ENCODE results near the gene HSD17B12.

Gene HSD17B12

GRCh38 chr11:43866520-43866919 lies 186.0 kb downstream of the HSD17B12 start:
- DNase-seq (ENCODE audit: low read depth in 3 of 3): no peak

GRCh38 chr11:43866969-43867368 lies 186.4 kb downstream of the HSD17B12 start:
- DNase-seq (ENCODE audit: low read depth in 3 of 3): no peak

- peak in 1 of 3 donors; percentile 24 for DNase-seq (ENCODE audit: low read depth in 3 of 3)
Measured at GRCh38 chr11:43868852-43869567, 188.5 kb downstream of the HSD17B12 start.

- DNase-seq (ENCODE audit: low read depth in 3 of 3): no peak
Measured at GRCh38 chr11:43871051-43871450, 190.5 kb downstream of the HSD17B12 start.

- DNase-seq (ENCODE audit: low read depth in 3 of 3): no peak
Measured at GRCh38 chr11:43872995-43873394, 192.5 kb downstream of the HSD17B12 start.

- no peak for DNase-seq (ENCODE audit: low read depth in 3 of 3)
Measured at GRCh38 chr11:43874078-43874477, 193.5 kb downstream of the HSD17B12 start.

- DNase-seq (ENCODE audit: low read depth in 3 of 3): no peak
Measured at GRCh38 chr11:43874738-43875137, 194.2 kb downstream of the HSD17B12 start.

GRCh38 chr11:43879789-43880639 lies 199.5 kb downstream of the HSD17B12 start:
- no peak for DNase-seq (ENCODE audit: low read depth in 3 of 3)

- DNase-seq (ENCODE audit: low read depth in 3 of 3): peak; percentile 86 to 87 (median 87)
Measured at GRCh38 chr11:43880640-43881159, 200.2 kb downstream of the HSD17B12 start, which contains the start of gene ALKBH3. ALKBH3 (plus strand) TSS chr11:43880831; CDS start chr11:43882653, 1,822 bp downstream.

- DNase-seq (ENCODE audit: low read depth in 3 of 3): no peak
Measured at GRCh38 chr11:43892851-43893250, 212.3 kb downstream of the HSD17B12 start.

GRCh38 chr11:43894546-43894945 lies 214.0 kb downstream of the HSD17B12 start:
- no peak for DNase-seq (ENCODE audit: low read depth in 3 of 3)

- DNase-seq (ENCODE audit: low read depth in 3 of 3): no peak
Measured at GRCh38 chr11:43895601-43896000, 215.1 kb downstream of the HSD17B12 start.

GRCh38 chr11:43898574-43898973 lies 218.0 kb downstream of the HSD17B12 start:
- no peak for DNase-seq (ENCODE audit: low read depth in 3 of 3)

- DNase-seq (ENCODE audit: low read depth in 3 of 3): no peak
Measured at GRCh38 chr11:43899094-43899493, 218.6 kb downstream of the HSD17B12 start.

GRCh38 chr11:43901551-43901950 lies 221.0 kb downstream of the HSD17B12 start:
- DNase-seq (ENCODE audit: low read depth in 3 of 3): no peak

- no peak for DNase-seq (ENCODE audit: low read depth in 3 of 3)
Measured at GRCh38 chr11:43903078-43903477, 222.5 kb downstream of the HSD17B12 start.

- DNase-seq (ENCODE audit: low read depth in 3 of 3): no peak
Measured at GRCh38 chr11:43903969-43904368, 223.4 kb downstream of the HSD17B12 start.

- no peak for DNase-seq (ENCODE audit: low read depth in 3 of 3)
Measured at GRCh38 chr11:43904742-43905535, 224.4 kb downstream of the HSD17B12 start.

- no peak for DNase-seq (ENCODE audit: low read depth in 3 of 3)
Measured at GRCh38 chr11:43905813-43906241, 225.3 kb downstream of the HSD17B12 start.
